Right kidney (tissue), 1 donor: ENCODE data around the gene KAZN.

Source experiments
- DNase-seq: peaks from one replicate; pipeline ENCODE4 v3.0.0-alpha.2; 2016

Gene KAZN

DNA sequence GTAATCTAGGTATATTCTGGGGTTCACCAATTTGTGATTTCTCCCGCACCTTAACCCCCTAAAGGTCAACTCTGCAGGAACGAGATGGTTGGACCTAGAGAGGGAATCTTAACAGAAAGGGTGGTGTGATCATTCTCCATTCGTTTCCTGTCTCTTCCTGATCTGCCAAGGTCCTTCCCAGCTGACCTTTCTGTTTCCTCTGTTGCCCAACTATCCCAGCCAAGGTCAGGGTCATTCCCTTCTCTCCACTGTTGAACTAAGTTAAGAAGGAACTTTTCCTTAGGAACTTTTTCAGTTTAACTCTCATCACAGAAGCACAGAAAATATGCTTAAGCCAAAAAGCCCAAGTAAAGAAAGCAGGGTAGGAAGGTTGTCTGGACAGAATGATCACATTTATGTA, 49.3 kb downstream of the KAZN start:
- no peak for DNase-seq

DNA sequence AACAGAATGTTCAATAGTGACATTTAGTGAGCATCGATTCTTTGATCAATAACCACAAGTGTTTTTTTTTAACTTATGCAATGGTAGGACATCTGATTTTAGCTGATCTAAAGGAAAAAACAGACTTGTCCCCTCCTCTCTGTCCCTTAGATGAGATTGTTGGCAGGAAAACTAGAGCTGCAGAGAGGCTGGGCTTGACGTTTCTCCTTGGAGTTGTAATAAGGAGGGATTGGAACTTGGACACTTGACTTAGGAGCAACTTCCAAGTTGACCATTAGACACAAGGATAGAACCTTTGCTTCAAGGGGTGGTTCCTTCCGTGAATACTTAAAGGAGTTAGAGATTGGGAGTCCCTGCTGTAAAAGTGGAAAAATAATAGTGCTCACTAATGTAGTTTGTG, 49.9 kb downstream of the KAZN start:
- DNase-seq, result no peak

DNA sequence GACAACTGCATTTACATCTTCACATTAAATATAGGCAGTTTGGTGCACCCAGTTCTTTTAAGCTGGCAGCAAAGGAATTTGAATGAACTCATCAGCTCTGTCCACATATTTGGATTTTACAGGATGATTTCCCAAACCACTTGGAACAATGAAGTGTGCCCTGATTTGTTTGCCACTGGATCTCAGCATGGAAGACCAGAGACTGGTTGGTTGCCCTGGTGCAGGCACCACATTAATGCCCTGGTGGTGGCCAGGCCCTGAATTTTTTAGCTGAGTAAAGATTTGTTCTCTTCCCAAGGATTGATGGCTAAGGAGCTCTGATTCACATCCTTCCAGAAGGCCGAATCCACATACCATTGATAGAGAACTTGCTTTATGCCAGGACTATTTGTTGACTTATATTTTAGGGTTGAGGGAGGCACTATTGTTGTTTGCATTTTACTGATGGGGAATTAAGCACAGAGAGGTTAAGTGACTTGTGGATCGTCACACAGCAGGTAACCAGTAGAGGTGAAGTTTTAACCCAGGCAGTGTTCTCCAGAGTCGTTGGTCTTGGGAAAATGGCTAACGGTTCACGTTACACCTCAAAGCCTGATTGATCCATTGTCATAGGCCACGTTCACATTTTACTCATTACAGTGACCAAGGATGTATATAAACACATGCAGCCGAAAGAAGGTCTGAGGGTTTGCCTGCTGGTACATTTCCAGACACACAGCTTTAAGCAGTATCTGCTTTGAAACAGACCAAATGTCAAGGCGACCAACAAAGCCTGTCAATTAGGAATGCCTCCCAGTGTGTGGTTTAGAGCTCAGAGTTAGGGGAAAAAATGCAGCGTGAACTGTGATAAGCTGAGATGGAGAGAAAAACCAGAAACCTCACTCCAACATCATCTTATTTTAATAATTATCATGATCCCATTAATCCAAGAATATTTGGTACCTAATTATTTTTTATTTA, 50.7 kb downstream of the KAZN start:
- DNase-seq, result no peak

DNA sequence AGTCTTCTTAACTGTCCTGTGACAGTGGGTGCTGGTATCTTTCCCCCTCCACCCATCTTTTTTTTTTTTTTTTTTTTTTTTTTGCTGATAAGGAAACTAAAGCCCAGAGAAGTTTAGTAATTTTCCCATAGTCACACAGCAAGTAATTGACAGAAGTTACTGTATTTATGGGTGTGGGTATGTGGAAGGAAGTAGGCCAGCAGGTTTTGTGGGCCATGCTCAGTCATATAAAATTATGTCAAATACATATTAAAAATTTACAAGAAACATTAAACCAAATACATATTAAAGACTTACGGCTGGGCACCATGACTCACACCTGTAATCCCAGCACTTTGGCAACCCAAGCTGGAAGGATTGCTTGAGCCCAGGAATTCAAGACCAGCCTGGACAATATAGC, 51.5 kb downstream of the KAZN start:
- DNase-seq, result no peak

DNA sequence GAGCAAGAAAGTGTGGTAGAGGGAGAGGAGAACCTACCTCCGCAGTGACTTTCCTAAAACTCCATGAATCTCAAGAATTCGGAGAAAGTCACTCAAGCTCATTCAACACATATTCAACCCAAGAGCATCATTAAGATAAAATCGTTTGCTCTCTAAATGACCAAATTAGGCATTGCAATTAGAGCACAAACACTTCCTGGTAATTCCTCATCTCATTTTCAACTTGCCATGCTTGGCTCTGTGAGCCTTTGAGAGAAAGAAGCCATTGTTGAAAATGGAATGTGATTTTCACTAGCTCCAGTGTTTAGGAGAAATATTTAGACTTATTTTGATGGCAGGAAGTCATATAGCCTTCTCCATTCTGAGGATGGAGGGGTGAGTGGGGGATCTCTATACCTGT, 52.5 kb downstream of the KAZN start:
- DNase-seq, result no peak

DNA sequence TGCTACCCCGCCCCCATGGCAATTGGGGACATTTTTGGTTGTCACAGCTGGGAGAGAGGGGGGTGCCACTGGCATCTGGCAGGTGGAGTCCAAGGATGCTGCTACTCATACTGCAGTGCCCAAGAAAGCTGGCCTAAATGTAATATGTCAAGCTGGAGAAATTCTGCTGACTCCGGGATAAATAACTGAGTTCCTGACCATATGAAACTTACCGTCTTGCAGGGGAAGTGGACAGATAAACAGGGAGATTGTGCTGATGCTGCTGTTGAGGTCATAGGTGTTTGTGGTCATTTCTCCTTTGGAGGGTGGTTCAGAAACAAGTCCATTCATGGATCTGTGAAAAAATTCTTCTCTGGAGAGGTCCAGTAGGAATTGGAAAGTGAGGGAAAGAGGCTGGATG, 54.4 kb downstream of the KAZN start:
- no peak for DNase-seq

DNA sequence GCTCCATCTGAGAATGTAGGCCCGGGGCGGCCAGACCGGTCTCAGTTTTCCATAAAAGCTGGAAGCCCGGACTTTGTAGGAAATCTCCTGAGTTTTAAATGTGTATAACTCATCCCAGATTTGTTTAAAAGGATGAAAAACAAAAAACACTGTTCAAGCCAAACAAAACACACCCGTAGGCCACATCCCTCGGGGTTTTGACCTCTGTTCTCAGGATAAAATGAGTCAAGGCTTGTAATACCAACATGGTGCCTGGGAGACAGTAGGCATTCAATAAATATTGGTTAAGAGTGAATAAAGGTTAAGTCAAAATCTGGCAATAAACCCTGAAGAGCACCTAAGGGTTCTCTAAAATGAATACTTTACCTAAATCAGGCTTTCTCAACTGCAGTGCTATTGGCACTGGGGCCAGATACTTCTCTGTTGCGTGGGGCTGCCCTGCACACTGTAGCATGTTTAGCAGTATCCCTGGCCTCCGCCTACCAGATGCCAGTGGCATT, 55.0 kb downstream of the KAZN start:
- DNase-seq, result no peak

DNA sequence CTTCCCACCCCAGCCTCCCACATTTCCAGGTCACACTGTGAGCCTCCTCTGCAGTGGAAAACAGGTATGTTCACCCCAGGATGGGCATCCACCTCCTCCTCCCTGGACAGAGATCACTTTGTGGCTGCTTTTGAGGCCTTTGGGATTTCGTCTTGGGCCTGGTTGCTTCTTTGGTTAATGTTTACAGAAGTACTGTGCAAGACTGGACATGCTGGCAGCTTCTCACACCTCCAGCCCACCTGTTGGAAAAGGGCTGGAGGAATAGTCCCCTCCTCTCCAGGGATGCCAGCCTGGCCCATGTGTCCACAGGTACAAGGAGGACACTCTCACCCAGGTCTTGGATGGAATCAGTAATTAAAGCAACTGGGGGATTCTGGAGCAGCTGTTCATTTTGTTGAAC, 56.1 kb downstream of the KAZN start:
- DNase-seq, result no peak

DNA sequence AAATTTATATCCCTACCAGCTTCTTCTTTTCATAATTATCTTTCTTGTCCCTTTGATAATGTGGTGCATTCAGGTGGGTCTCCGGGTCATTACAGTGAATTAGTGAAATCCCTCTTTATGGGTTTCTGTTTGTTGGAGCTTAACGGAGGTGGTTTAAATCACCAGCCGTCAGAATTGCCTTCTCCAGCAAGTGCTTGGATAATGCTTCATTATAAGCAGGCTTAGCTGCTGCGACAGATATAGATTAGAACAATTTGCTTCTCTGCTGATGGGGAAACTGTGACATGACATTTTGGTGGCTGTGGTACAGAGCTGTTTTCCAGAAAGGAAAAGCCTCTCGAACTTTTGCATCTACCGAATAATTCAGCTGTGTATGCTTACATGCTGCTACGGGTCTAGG, 56.9 kb downstream of the KAZN start:
- no peak for DNase-seq

DNA sequence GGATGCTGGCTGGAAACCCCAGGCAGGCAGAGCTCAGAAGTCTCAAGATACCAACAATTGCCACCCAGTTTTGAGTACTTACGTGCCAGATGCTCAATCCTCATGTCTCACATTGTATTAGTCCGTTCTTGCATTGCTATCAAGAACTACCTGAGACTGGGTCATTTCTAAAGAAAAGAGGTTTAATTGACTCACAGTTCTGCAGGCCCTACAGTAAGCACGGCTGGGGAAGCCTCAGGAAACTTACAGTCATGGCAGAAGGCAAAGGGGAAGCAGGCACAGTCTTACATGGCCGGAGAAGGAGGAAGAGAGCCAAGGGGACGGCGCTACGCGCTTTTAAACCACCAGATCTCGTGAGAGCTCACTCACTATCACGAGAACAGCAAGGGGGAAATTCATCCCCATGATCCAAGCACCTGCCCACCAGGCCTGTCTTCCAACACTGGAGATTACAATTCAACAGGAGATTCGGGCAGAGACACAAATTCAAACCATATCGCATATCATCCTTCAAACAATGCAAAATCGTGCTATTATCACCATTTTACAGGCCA, 58.0 kb downstream of the KAZN start:
- DNase-seq, result no peak

DNA sequence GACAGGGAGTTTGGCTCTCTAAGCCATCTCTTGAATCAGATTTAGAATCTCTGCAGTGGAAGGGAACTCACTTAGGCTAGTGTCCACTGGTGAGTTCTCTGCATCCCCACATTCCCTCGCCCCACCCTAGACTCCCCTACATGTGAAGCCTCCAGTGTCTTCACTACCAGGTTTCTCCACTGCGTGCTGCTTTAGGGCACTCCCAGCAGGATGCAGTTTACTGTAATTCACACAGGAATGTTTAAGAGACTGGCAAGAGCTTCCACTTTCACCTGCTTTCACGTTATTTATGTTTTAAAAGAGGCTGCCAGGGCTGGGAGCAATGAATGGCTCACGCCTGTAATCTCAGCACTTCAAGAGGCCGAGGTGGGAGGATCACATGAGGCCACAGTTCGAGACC, 60.2 kb downstream of the KAZN start:
- no peak for DNase-seq

DNA sequence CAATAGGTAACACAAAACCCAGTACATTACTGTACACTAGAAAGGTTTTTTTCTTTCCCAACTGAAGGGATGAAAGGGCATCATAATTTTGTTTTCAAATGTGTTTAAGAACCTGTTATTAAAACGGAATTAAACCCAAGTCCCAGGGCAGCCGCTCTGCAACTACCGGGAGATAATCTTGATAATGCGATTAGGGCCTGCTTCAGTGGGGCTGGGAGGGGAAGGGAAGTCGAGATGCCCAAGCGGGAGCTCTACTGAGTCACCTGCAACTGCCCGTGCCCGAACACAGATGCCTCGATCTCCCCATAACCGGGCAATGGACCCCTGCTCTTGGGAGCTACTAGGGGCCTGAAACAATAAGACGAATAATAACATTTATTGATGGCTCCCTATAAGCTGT, 61.4 kb downstream of the KAZN start:
- DNase-seq, result no peak

DNA sequence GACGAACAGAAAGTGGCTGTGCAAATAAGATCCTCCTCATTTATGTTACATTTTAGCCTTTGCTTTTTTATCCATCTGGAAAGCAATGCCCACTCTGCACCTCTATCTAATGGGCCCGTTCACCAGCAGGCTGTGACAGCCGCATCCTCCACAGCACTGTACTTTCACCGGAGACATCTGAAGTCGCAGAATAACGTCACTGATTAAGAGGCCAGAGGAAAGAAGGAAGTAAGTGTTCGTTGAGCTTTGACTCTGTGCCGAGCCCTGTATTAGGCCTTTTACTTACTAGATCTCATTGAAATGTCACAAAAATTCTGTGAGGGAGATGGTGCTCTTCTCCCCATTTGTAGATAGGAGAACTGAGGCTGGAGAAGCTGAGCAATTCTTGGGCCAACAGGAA, 62.3 kb downstream of the KAZN start:
- no peak for DNase-seq

DNA sequence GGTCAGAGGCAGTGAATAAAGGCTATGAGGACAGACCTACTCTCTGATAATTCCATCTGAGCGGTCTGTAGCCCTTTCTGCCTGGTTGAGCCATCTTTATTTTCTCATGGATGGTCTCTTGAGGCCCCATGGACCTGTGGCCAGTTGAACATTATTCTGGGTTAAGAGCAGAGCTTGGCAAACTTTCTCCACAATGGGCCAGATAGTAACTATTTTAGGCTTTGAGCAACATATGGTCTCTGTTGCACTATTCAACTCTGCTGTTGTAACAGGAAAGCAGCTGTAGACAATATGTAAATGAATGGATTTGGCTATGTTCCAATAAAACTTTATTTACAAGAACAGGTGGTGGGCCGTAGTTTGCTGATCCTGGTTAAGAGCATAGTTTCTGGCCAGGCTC, 62.7 kb downstream of the KAZN start:
- DNase-seq, result no peak

DNA sequence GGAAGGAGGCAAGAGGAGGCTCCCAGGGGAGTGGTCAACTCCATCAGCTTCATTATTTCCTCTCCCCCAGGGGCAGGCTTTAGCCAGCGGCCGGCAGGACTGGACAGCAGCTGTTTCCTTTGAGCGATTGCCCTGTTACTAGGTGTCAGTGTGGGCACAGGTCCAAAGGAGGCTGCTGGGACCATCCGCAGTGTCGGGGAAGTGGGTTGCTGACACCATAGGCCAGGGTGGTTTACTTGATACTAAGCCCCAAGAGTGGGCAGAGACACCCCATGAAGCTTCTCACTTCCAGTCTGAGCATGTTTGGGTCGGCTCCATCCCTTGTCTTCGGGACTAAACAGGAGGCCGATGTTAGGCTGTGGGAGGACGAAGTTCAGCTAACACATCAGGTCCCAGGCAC, 63.6 kb downstream of the KAZN start:
- DNase-seq, result no peak

DNA sequence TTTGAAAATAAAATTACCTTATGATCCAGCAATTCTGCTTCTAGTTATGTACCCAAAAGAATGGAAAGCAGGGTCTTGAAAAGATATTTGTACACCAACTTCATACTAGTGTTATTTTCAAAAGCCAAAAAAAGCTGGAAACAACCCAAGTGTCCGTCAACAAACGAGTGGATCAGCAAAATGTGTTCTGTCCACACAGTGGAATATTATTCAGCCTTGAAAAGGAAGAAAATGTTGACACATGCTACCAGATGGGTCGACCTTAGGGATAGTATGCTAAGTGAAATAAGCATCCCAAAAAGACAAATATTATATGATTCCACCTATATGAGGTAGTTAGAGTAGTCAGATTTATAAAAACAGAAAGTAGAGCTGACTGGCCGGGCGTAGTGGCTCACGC, 65.3 kb downstream of the KAZN start:
- DNase-seq, result no peak

DNA sequence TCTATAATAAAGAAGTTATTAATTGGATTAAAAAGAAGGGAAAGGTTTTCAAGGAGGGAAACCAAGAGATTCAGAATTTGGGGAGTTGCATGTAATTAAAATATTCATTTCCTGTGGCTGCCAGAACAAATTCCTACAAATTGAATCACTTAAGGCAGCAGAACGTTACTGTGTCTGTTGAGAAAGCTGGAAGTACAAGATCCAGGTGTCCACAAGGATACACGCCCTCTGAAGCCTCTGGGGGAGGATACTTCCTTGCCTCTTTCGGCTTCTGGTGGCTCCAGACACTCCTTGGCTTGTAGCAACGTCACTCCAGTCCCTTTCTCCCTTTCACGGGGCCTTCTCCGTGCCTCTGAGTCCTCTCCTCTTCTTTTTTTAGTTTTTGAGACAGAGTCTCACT, 67.9 kb downstream of the KAZN start:
- no peak for DNase-seq

DNA sequence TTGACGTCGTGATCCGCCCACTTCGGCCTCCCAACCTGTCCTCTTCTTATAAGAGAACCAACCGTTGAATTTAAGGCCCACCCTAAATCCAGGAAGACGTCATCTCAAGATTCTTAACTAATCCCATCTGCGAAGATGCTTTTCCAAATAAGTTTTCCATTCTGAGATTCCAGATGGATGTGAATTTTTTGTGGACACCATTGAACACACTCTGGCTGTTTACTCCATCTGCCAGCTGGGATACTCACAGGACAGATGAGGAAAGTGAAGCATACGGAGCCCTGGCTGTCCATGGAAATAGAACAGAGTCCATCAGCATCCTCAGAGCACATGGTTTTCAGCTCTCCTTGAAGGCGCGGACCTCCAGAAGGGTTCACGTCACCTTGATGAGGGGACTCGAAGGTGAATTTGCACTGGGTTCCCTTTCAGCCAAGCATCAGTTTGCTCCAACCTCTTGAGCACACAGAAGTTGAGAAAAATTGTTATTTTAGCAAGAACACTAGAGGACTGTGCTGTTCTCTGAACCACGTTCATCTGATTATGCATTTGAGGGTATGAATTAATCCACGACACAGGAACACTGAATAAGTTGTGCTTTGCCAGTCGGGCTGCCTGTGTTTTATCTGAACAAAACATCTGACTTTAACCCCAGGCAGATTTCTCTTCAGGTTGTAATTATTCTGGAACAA, 68.6 kb downstream of the KAZN start:
- DNase-seq, result no peak

DNA sequence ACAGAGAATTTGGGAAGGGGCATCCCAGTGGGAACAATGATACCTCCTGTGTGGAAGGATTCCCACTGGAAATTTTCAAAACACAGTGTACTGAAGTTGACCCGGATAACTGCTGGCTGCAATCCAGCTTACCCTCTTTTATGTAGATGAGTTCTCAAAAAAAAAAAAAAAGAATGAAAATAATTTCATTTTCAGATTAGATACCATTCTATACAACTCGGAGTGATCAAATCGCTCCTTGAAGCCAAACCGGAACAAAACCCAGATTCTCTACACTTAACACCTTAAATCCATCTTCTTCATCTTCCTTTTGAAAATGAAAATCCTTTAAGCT, 69.1 kb downstream of the KAZN start:
- DNase-seq, result no peak

DNA sequence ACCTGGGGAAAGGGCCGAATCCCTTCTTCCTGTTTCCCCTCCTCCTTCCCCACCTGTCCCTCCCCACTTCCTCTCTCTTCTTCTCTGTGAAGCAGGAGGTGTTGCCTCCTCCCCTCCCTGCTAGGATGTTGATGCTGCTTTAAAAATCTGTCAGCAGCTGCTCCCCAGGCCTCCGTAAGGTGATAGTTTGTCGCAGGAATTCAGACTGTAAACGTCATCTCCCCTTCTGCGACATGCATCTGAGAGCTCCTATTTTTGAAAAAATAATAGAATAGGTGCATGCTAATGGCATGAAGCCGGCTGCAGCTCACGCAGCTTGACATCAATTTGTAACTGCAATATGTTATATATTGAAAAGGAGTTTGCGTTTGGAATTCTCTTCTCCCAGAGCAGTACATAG, 70.1 kb downstream of the KAZN start:
- DNase-seq, result no peak

DNA sequence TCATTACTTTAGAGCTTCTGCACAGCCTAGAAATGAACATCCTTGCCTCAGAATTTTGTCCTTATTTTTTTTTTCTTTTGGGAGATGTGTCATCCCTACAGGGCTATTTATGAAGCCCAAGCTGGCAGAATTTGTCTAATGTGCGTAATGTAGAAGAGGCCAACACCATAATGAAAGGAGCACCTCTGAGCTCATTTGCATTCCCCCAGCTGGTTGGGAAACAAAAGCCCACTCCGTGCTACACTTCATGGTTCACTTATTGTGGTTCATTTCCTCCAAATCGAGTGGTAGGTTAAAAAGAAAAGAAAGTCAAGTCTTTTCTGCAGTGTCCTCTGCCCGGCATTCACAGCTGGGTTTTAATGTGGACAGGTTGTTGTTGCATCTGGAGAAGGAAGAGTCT, 73.5 kb downstream of the KAZN start:
- DNase-seq, result no peak

DNA sequence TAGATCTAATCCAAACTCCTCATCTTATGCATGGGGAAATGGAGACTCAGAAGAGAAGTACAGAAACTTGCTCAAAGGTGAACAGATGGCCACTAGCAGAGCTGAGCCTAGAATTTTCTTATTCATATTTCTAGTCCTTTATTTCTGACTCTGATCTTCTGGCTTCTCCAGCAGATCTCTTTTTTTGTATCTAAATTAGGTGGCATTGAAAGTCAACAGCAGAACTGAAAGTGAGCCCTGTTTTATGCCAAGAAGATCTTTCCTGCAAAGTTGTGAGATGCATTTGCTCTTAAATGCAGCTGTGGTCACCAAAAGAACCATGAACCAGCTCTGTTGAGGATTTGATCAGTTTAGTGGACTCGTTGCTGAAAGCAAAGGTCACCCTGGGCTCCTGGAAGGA, 75.5 kb downstream of the KAZN start:
- no peak for DNase-seq

DNA sequence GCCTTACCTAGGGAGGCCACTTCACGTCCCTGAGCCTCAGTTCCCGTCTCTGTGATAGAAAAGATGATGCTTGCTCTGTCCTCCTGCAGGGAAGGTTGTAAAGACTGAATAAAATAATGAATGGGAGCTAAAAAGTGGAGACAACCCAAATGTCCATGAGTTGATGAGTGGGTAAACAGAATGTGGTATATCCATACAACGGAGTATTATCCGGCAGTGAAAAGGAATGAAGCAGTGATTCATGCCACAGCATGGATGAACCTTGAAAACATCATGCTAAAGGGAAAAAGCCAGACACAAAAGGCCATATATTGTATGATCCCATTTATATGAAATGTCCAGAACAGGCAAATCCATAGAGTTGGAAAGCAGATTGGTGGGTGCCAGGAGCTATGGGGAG, 77.9 kb downstream of the KAZN start:
- no peak for DNase-seq
